GM12874 (cell line): ENCODE measurements around the gene ATRN.

ENCODE experiments used
- CTCF ChIP-seq: IDR thresholded peaks from 2 replicates; pipeline ENCODE4 v1.5.1; 2011; ENCODE audit warnings: low read depth, mild to moderate bottlenecking, control low read depth, low read length, moderate library complexity; ENCODE audit not compliant: insufficient read depth

Gene ATRN

GRCh38 chr20:3532089-3532615 lies 61.3 kb downstream of the ATRN start:
- no peak for TF ChIP-seq CTCF

GRCh38 chr20:3539311-3540107 lies 68.7 kb downstream of the ATRN start:
- no peak for TF ChIP-seq CTCF

GRCh38 chr20:3541887-3542721 lies 71.3 kb downstream of the ATRN start:
- no peak for TF ChIP-seq CTCF

GRCh38 chr20:3543901-3544507 lies 73.2 kb downstream of the ATRN start:
- TF ChIP-seq CTCF: no peak

GRCh38 chr20:3545401-3545925 lies 74.6 kb downstream of the ATRN start:
- no peak for TF ChIP-seq CTCF

- TF ChIP-seq CTCF: no peak
Measured at GRCh38 chr20:3547906-3548305, 77.1 kb downstream of the ATRN start.

GRCh38 chr20:3550837-3551236 lies 80.0 kb downstream of the ATRN start:
- TF ChIP-seq CTCF: no peak
